Ovary (tissue), 3 donors: ENCODE results near the gene CTNND2.

Experiments
- CTCF ChIP-seq, 3 donors: fragments of 450-650 bp in 2 of 3; fragments of 200-600 bp in 1 of 3; IDR thresholded peaks; one replicate each; pipeline versions ENCODE4 v1.5.1 to v1.8.0; 2016 to 2022; ENCODE audit warnings: antibody characterized with exemption in 3 of 3, mild to moderate bottlenecking in 1 of 3
- EP300 ChIP-seq: sonication (generic); formaldehyde crosslinking; IDR thresholded peaks from one replicate; pipeline ENCODE4 v1.6.1; 2017; ENCODE audit warnings: antibody characterized with exemption
- POLR2A ChIP-seq: fragments of 450-650 bp; IDR thresholded peaks from one replicate; pipeline ENCODE4 v1.6.1; 2017; ENCODE audit warnings: antibody characterized with exemption, mild to moderate bottlenecking, moderate library complexity
- donor health status: DM: no; HTN: no; CAD: no.

GRCh38 chr5:11311272-11311671 lies 593.0 kb downstream of the CTNND2 start:
- TF ChIP-seq CTCF (IDR thresholded peaks at IDR 0.05) (no peak), POLR2A (no peak), EP300 (no peak)
